GM10847 (cell line): ENCODE measurements around the gene NECAP2.

Experiments used
- POLR2A ChIP-seq: IDR thresholded peaks from 2 replicates; pipeline ENCODE4 v1.6.1; 2011; ENCODE audit not compliant: insufficient read length; ENCODE audit errors: extremely low read depth

Gene NECAP2

GRCh38 chr1:16478091-16478490 is 37.6 kb downstream of the NECAP2 start:
- no peak for TF ChIP-seq POLR2A

GRCh38 chr1:16484501-16484835 is 43.9 kb downstream of the NECAP2 start:
- no peak for TF ChIP-seq POLR2A

DNA sequence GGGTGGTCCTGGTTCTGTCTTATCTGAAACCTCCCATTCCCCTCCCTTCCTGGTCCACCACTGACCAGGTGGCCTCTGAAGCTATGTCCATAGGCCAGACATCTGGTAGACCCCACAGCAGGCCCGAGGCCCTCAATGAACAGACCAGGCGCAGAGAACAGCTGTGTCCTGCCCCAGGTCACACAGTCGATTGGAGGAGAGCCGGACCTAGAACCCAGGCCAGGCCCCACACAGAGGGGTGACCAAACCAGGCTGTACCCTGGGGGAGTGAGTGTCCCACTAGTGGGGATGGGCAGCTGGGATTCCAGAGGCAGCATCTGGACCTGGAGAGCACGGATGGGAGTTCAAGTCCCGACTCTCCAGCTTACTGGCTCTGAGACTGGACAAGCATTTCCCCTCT is 44.4 kb downstream of the NECAP2 start:
- TF ChIP-seq POLR2A, result no peak

DNA sequence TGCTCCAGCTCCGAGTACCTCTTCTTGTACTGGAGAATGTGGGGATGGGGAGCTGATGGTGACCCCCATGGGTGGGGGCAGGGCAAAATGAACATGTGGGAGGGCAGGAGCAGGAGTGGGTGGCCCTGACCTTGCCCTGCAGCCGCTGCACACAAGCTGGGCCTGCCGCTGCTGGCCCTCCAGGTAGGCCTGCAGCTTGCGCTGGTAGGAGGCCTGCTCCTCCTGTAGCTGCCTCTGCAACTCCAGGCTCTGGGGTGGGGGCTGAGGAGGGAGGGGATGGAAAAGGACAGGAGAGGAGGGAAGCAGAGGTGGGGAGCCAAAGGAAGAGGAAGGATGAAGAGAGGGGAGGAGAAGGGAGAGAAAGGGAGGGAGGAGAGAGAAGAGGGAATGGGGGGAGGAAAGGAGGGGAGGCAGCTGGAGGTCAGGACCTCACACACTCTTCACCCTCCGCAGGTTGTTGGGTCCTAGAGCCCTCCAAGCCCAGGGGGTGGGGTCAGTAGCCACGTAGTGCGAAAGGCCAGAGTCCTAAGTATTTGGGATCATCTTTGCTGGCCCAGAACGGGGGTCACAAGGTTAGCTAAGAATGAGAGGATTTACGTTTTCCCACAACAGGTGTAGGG is 50.6 kb downstream of the NECAP2 start:
- no peak for TF ChIP-seq POLR2A

- TF ChIP-seq POLR2A, result no peak
Observed at GRCh38 chr1:16498573-16499413, 58.3 kb downstream of the NECAP2 start.

DNA sequence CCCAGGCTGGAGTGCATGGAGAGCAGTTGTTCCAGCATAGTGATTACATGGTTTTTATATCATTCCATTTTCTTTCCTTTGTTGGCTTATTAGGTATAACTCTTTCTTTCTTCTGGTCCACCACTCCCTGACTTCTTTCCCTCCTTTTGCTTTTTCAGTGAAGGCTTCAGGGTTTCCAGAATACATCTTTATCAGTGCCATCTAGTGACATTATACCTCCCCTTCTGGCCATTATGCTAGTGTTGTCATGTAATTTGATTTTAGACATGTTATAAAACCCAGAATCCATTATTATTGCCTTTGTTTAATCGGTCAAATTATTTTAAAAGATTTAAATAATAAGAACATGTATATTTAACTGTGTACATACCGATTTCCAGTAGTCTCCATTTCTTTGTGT is 63.0 kb downstream of the NECAP2 start:
- no peak for TF ChIP-seq POLR2A
